Astrocyte of the hippocampus (primary cell): ENCODE results near the gene RNLS.
A peak's percentile ranks its signal among the peaks of the same experiment; 100 is the strongest.

ENCODE experiments used
- DNase-seq: peaks from one replicate; pipeline ENCODE4 v3.0.0; 2011; ENCODE audit warnings: low read depth, low spot score

RNLS gene

DNA sequence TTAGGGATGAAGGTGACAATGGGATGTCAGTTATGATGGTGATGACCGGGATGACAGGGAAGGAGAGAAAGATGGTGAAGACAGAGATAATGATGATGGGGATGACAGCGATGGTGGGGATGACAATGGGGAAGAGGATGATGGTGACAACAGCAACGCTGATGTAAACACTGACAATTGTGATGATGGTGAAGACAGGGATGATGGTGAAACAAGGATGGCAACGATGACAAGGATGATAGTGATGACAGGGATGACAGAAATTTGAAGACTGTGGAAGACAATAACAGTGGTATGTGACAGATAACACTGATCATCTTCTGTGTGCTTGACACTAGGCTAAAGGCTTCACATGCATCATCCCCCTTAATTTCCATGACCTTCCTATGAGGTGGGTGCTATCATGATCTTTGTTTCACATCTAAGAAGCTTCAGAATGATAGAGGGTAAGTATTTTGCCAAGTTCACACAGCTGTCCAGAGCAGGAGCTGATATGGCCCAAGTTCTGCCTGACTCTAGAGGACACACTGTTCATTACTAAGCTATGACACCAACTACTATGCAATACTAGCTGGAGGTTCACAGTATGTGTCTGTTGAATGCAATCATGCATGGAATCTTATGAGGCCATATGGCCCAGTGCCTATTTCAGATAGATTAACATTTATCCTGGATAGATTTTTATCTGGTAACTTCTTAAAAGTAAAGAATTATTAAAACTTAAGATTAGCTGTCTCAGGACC is 105.6 kb downstream of the RNLS start:
- no peak for DNase-seq

DNA sequence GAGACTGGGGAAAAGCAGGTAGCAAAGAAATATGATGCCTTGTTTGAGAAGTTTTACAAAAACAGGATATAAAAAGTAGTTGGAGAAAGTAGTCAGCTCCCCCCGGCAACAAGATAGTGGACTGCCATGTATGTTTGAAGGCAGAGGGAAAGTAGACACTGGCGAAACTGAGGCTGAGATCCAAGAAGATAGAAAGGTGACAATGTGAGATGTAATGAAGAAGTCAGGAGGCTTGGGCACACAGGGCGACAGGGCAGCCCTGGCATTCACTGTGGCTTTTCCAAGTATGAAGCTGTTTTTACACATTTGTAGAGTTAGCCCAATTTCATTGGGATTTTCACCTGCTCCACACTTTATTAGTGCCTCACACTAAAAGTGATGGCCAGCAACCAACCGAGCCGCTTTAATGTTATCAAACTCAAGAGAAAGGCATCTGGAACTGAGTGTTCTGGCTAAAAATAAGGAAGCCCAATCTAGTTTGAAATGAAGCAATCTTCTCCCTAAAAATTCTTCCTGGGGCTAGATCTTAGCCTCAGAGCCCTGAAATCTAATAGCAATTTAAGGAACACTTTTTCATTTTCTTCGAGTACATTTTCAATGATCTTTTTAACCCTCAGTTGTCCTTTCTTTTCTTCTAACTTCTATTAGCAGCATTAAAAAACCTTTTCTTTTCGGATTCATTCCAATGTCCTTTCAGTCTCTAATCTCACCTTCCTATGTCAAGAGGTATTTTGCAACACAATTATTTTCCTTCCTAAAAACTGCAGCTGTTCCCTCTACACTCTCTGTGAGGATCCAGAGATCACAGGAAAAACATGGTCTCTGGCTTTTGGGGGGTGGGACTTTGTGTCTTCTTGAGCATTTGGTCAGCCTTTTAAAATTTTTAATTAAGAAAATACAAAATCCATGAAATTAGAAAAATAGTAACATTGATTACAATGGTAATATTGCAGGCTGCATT is 108.0 kb downstream of the RNLS start:
- DNase-seq: no peak

DNA sequence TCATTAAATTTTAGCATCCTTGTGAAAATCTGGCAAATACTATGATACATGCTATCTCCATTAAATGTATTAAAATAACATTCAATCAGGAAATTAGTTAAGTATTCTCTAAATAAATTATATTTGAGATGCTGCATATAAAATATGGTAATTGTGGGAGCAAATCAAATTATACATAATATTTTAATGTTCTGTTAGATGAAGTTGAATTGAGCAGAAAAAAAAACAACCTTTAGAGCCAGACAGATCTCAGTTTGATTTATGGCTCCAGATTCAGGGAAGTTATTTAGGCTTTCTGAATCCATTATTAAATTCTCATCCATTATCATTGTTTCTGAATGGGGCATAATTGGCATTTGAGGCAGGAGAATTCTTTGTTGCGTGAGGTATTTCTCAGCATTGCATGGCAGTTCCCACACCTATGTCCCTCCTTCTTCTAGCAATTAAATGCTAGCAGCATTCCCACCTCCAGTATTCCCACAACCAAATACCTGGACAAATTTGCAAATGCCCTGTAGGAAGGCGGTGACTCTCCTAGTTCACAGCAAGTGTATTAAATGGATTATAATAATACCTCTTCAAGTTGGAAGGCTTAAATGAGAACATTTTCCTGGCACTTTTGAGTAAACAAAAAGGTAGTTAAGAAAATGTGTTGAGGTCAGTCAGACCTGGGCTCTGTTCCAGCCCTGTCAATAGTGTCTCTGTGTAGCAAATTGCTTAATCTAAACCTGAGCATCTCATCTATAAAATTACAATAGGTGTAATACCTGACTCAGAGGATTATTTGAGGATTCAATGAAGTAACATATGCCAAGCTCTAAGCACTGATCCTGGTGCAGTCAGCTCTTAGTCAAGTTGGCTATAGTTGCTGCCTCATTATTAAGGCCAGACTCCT is 108.9 kb downstream of the RNLS start:
- peak; percentile 55 for DNase-seq

DNA sequence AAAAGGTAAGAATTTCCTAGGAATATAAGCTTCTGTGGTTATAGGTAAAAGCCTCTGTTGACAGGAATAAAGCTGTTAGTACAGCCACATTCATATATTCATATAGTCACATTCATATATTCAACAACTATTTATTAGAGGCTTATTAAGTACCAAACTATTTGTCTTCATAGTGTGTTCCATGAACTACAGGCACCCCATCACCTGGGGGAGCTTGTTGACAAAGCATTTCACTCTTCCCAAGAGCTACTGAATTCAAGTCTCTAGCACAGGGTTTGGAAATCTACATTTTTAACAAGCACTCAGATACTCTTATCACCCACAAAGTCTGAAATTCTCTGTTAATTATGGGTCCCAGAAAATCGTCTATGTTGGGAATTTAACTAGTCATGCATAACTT is 110.6 kb downstream of the RNLS start:
- no peak for DNase-seq

DNA sequence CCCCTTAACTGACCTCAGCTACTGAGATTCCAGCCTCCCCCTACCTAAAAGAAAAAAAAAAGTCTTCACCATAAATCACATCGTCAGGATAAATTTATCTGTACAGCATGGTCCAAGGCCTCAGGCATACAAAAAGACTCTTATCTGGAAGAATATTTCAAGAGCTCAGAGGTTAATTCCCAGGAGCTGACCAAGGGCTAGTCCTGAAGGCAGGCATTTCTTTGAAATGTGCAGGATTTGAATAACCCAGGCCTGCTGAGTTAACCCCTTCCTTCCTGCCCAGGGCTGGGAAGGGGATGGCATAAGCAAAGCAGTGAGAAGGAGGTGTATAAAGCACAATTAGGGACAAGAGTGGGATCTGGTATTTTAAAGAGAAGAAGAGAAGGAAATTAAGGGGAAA is 111.2 kb downstream of the RNLS start:
- no peak for DNase-seq

- no peak for DNase-seq
Observed at GRCh38 chr10:88467835-88468485, 115.2 kb downstream of the RNLS start.

- peak; percentile 29 for DNase-seq
Observed at GRCh38 chr10:88466786-88467185, 116.3 kb downstream of the RNLS start.

GRCh38 chr10:88465765-88466164 is 117.4 kb downstream of the RNLS start:
- DNase-seq: no peak

DNA sequence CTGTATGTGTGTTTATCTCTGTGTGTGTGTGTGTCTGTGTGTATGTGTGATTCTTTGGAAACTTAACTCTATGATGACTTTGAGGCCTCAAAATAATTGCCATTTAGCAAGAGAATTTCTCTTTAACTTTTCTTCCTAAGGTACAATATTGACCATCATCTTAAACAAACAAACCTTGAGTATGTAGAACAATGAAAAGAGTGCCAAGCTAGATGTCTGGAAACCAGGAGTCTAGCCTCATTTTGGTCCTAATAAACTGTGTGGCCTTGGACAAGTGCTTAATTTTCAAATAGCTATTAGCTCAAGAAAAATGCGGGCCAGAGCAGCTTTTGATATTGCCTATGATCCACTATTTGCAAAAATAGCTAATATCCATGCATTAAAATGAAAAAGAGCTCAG is 119.3 kb downstream of the RNLS start:
- no peak for DNase-seq

DNA sequence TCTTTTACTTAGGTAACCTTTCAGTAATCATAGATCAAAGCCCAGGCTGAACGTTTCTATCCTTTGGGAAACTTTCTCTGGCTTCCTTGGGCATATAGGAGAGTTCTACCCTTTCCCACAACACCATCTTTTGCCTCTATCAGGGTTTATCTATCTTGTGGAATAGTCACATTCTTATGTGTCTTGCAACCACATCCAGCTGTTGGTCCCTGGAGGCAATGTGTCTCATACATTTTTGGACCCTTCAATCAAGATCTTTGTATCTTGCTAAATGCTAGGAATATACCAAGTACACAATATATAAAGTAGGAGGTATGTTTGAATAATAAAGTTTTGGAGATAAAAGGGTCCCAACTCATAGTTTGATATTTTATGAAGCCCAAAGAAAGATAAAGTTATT is 121.7 kb downstream of the RNLS start:
- no peak for DNase-seq

DNA sequence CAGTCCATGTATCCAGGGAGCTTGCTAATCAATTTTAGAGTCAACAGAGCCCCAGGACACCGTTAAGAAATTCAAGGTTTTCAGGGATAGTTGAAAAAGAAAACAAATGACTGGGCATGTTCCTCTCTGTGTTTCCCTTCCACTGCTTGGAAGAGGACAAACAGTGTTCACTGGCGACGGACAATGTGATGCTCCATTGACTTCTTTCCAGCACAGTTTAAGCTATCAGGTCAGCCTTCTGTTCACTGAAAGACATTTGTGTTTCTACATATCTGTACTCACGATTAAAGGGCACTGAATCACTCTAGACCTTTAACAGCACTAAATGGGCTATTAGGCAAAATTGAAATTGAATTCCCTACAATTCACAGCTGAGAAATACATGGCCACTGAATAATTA is 123.6 kb downstream of the RNLS start:
- no peak for DNase-seq

GRCh38 chr10:88458209-88458608 is 124.9 kb downstream of the RNLS start:
- no peak for DNase-seq

DNA sequence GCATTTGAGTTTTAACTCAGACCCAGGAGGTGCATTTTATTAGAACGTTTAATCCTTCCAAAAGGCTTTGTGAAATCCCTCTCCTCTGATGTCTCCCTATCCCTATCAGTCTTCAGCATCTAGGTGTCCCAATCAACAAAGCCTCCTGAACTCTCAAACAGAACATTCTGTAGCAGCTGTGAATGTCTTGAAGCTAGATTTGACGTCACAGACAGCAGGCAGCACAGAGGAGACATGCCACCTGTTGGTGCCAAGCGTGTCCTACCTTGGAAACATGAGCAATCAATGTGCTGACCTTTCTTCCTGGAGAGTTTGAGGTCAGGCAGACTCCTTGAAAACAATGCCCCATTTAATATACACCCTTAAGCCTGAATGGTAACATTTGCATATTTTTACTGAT is 125.5 kb downstream of the RNLS start:
- no peak for DNase-seq

- DNase-seq: peak; percentile 32
Observed at GRCh38 chr10:88456730-88457129, 126.4 kb downstream of the RNLS start.

GRCh38 chr10:88455831-88456230 is 127.3 kb downstream of the RNLS start:
- no peak for DNase-seq

DNA sequence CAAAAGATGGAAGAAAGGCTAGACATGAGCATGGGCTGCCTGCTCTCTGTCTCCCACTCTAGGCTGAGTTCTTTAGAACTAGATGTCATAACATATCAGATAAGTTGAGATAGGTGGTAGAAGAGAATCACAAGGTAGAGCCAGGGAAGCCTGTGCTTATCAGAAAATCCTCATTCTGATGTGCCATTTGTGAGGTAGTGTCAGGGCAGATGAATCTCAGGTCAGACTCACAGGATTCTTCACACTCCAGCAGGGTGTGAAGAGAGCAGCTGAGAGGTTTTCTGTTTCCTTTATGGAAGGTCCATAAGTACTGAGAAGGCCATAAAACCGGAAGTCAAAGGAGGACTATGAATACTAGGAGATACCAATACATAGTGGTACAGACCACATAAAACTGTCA is 132.9 kb downstream of the RNLS start:
- DNase-seq: no peak

GRCh38 chr10:88442716-88443115 is 140.4 kb downstream of the RNLS start:
- DNase-seq: no peak

- DNase-seq: no peak
Observed at GRCh38 chr10:88440541-88440940, 142.6 kb downstream of the RNLS start.

- no peak for DNase-seq
Observed at GRCh38 chr10:88439932-88440331, 143.2 kb downstream of the RNLS start.

GRCh38 chr10:88437411-88437810 is 145.7 kb downstream of the RNLS start:
- peak; percentile 10 for DNase-seq

- DNase-seq: no peak
Observed at GRCh38 chr10:88433565-88434186, 149.4 kb downstream of the RNLS start.
